Astrocyte (in vitro differentiated cells and primary cell): Measurements from ENCODE around the gene UNC45B. TPM values are rescaled to one million over a fixed set of nuclear protein-coding genes. Genes with fewer than 3 reads are reported as not detected.

Source experiments
- DNase-seq: peaks from one replicate; pipeline ENCODE4 v3.0.0-alpha.2; 2010; ENCODE audit warnings: low read depth
- FAIRE-seq: peaks from 2 replicates; lab custom pipeline; 2011; peaks lifted over from hg19 to GRCh38; lab: Jason Lieb, UNC
- H2AFZ ChIP-seq: 2 replicates; pipeline ENCODE4 v1.6.0; 2012; ENCODE audit warnings: low read depth, low read length, inconsistent platforms
- H3K27ac ChIP-seq: 2 replicates; pipeline ENCODE4 v1.5.1; 2011; ENCODE audit warnings: low read depth, low read length, inconsistent platforms
- H3K27me3 ChIP-seq: 2 replicates; pipeline ENCODE4 v1.6.0; 2011; ENCODE audit warnings: low read length, inconsistent platforms; ENCODE audit not compliant: insufficient read depth
- H3K36me3 ChIP-seq: 2 replicates; pipeline ENCODE4 v1.5.1; 2011; ENCODE audit warnings: low read length, inconsistent platforms; ENCODE audit not compliant: insufficient read depth
- H3K4me1 ChIP-seq: 2 replicates; pipeline ENCODE4 v1.5.1; 2011; ENCODE audit warnings: low read length, inconsistent platforms; ENCODE audit not compliant: insufficient read depth
- H3K4me2 ChIP-seq: 2 replicates; pipeline ENCODE4 v1.6.0; 2012; ENCODE audit warnings: low read length, inconsistent platforms
- H3K4me3 ChIP-seq: 2 replicates; pipeline ENCODE4 v1.5.1; 2011; ENCODE audit warnings: low read depth, mild to moderate bottlenecking, low read length, inconsistent platforms; ENCODE audit not compliant: insufficient read depth
- H3K79me2 ChIP-seq: 2 replicates; pipeline ENCODE4 v1.6.0; 2012; ENCODE audit warnings: mild to moderate bottlenecking, low read length, inconsistent platforms; ENCODE audit not compliant: insufficient read depth
- H3K9ac ChIP-seq: 2 replicates; pipeline ENCODE4 v1.6.0; 2012; ENCODE audit warnings: mild to moderate bottlenecking, low read length, inconsistent platforms
- H3K9me3 ChIP-seq: 2 replicates; pipeline ENCODE4 v1.5.1; 2012; ENCODE audit warnings: low read depth, mild to moderate bottlenecking, low read length, inconsistent platforms; ENCODE audit not compliant: insufficient read depth
- H4K20me1 ChIP-seq: 2 replicates; pipeline ENCODE4 v1.6.0; 2012; ENCODE audit warnings: low read length, inconsistent platforms; ENCODE audit not compliant: insufficient read depth
- H3K27ac Mint-ChIP-seq: one replicate; pipeline ENCODE4 v1.8.0; 2021; ENCODE audit warnings: mild to moderate bottlenecking, mixed read lengths; ENCODE audit not compliant: unreplicated experiment
- H3K27me3 Mint-ChIP-seq: one replicate; pipeline ENCODE4 v1.8.0; 2021; ENCODE audit warnings: low read depth, mixed read lengths; ENCODE audit not compliant: unreplicated experiment
- H3K36me3 Mint-ChIP-seq: one replicate; pipeline ENCODE4 v1.8.0; 2021; ENCODE audit warnings: low read depth, mixed read lengths; ENCODE audit not compliant: unreplicated experiment
- H3K4me1 Mint-ChIP-seq: one replicate; pipeline ENCODE4 v1.8.0; 2021; ENCODE audit warnings: low read depth, mixed read lengths; ENCODE audit not compliant: unreplicated experiment
- H3K4me3 Mint-ChIP-seq: one replicate; pipeline ENCODE4 v1.8.0; 2021; ENCODE audit warnings: mild to moderate bottlenecking, moderate library complexity, mixed read lengths; ENCODE audit not compliant: unreplicated experiment
- H3K9me3 Mint-ChIP-seq: one replicate; pipeline ENCODE4 v1.8.0; 2021; ENCODE audit warnings: mild to moderate bottlenecking, mixed read lengths; ENCODE audit not compliant: unreplicated experiment
- CTCF ChIP-seq: IDR thresholded peaks from 2 replicates; pipeline ENCODE4 v1.5.1; 2011; ENCODE audit warnings: low read depth, mild to moderate bottlenecking, inconsistent platforms, low read length, moderate library complexity; ENCODE audit not compliant: insufficient read depth
- EZH2 ChIP-seq: IDR thresholded peaks from 2 replicates; pipeline ENCODE4 v1.6.1; 2012; ENCODE audit warnings: mild to moderate bottlenecking, low read length, inconsistent platforms; ENCODE audit not compliant: insufficient read depth
- total RNA-seq: library from RNA; stranded (reverse); gene quantifications from 2 replicates; pipeline ENCODE4 v1.2.1, GENCODE V29; 2021

Gene UNC45B
- total RNA-seq, 1 donor from 2014 or later = 0.05 TPM

- Histone ChIP-seq H3K4me2 (no peak overlapping the region), H3K4me3 (no peak overlapping the region), H3K4me1 (no peaks in the 10 kb centered on the region), H3K79me2 (no peaks in the 10 kb centered on the region), H3K27ac (no peak overlapping the region), H3K9ac (no peak overlapping the region), H4K20me1 (no peaks in the 10 kb centered on the region), H2AFZ (no peak overlapping the region), H3K27me3 (no peaks in the 10 kb centered on the region), H3K36me3 (no peaks in the 10 kb centered on the region), H3K9me3 (no peaks in the 10 kb centered on the region)
- FAIRE-seq (no peak), DNase-seq (no peak)
- H3K36me3 Mint-ChIP-seq = no peaks in the 10 kb centered on the region
- no peak for TF ChIP-seq CTCF
- no peak for TF ChIP-seq EZH2
- no peak overlapping the region for H3K27ac Mint-ChIP-seq
- H3K27me3 Mint-ChIP-seq = peaks cover 2% of the 10 kb centered on the region
- no peaks in the 10 kb centered on the region for H3K4me1 Mint-ChIP-seq
- no peak overlapping the region for H3K4me3 Mint-ChIP-seq
- no peaks in the 10 kb centered on the region for H3K9me3 Mint-ChIP-seq
These were observed 71.3 kb downstream of the UNC45B start for GRCh38 chr17:35218915-35219314.

GRCh38 chr17:35222452-35222851 lies 74.8 kb downstream of the UNC45B start:
- no peaks in the 10 kb centered on the region for H3K79me2 ChIP-seq
- no peaks in the 10 kb centered on the region for H3K36me3 Mint-ChIP-seq
- H3K4me1 ChIP-seq = no peaks in the 10 kb centered on the region
- no peak overlapping the region for H2AFZ ChIP-seq
- TF ChIP-seq EZH2 (no peak), CTCF (no peak)
- H3K4me3 ChIP-seq = no peak overlapping the region
- DNase-seq = no peak
- no peaks in the 10 kb centered on the region for H3K4me1 Mint-ChIP-seq
- H3K4me2 ChIP-seq = no peak overlapping the region
- H3K9me3 ChIP-seq = no peaks in the 10 kb centered on the region
- no peaks in the 10 kb centered on the region for H4K20me1 ChIP-seq
- peaks cover 8% of the 10 kb centered on the region for H3K27me3 Mint-ChIP-seq
- H3K27me3 ChIP-seq = no peaks in the 10 kb centered on the region
- no peak overlapping the region for H3K4me3 Mint-ChIP-seq
- no peak for FAIRE-seq
- no peaks in the 10 kb centered on the region for H3K36me3 ChIP-seq
- no peak overlapping the region for H3K27ac ChIP-seq
- H3K9me3 Mint-ChIP-seq = no peaks in the 10 kb centered on the region
- no peak overlapping the region for H3K27ac Mint-ChIP-seq
- H3K9ac ChIP-seq = no peak overlapping the region

- H3K4me1 ChIP-seq = no peaks in the 10 kb centered on the region
- H3K27ac Mint-ChIP-seq = no peak overlapping the region
- no peaks in the 10 kb centered on the region for H3K79me2 ChIP-seq
- TF ChIP-seq CTCF (no peak), EZH2 (no peak)
- no peaks in the 10 kb centered on the region for H3K36me3 ChIP-seq
- no peak overlapping the region for H2AFZ ChIP-seq
- no peak for DNase-seq
- no peak overlapping the region for H3K4me2 ChIP-seq
- H4K20me1 ChIP-seq = no peaks in the 10 kb centered on the region
- H3K9me3 ChIP-seq = no peaks in the 10 kb centered on the region
- H3K9me3 Mint-ChIP-seq = peaks cover 1% of the 10 kb centered on the region
- no peak for FAIRE-seq
- H3K27ac ChIP-seq = no peak overlapping the region
- H3K27me3 Mint-ChIP-seq = peaks cover 10% of the 10 kb centered on the region
- H3K4me3 Mint-ChIP-seq = no peak overlapping the region
- H3K36me3 Mint-ChIP-seq = no peaks in the 10 kb centered on the region
- H3K4me1 Mint-ChIP-seq = no peaks in the 10 kb centered on the region
- H3K9ac ChIP-seq = no peak overlapping the region
- H3K4me3 ChIP-seq = no peak overlapping the region
- no peaks in the 10 kb centered on the region for H3K27me3 ChIP-seq
These were observed 76.8 kb downstream of the UNC45B start for GRCh38 chr17:35224436-35224835.
